ENCODE data around the gene FYB1.

- no peak for TF ChIP-seq POLR2AphosphoS5 (IDR thresholded peaks at IDR 0.05; ENCODE audit: borderline replicate concordance, low read depth, low read length)
- TF ChIP-seq EZH2 (IDR thresholded peaks at IDR 0.05), result no peak
Measured at GRCh38 chr5:39177631-39177964, 41.8 kb downstream of the FYB1 start.
